K562 (cell line): ENCODE data around the gene SECISBP2. TPM values are rescaled to one million over a fixed set of nuclear protein-coding genes. Genes with fewer than 3 reads are reported as not detected.

Source experiments
- ATAC-seq: fragments of 200-7000 bp; cut with Tn5 transposase; 3 replicates; pipeline ENCODE4 v1.9.1; 2020; ENCODE audit warnings: moderate library complexity
- BruUV-seq: library from RNA; stranded (reverse); fragments of 400-500 nt; replicated peaks from 2 replicates; lab custom pipeline; 2021; lab: Mats Ljungman, UMichigan
- CTCF ChIA-PET: fragments of 300-600 bp; formaldehyde crosslinking; extraction: SDS; loops from one replicate; lab custom pipeline; 2021; ENCODE audit warnings: low intra/inter-chr PET ratio; lab: Yijun Ruan, JAX
- POLR2A ChIA-PET: fragments of 300-600, 350-650 bp; sonication (Branson Sonifier 250); formaldehyde crosslinking; extraction: SDS; loops from one replicate; lab custom pipeline; 2021; ENCODE audit warnings: antibody characterized with exemption, inconsistent platforms; lab: Yijun Ruan, JAX
- DNase-seq, 4 experiments: peaks; one replicate each; pipeline versions ENCODE4 v3.0.0 to v3.0.0-alpha.2; 2011 to 2018; ENCODE audit warnings: low spot score in 3 of 4, mixed read lengths in 3 of 4; ENCODE audit errors: extremely low read depth in 1 of 4
- FAIRE-seq: peaks from 2 replicates; lab custom pipeline; 2011; peaks lifted over from hg19 to GRCh38; lab: Jason Lieb, UNC
- H2AFZ ChIP-seq: 2 replicates; pipeline ENCODE4 v1.6.0; 2011; ENCODE audit warnings: low read depth, low read length, control low read depth, inconsistent platforms
- H3K27ac ChIP-seq: fragments of 200-600 bp; 3 replicates; pipeline ENCODE4 v1.8.0; 2011; ENCODE audit warnings: low read depth, mild to moderate bottlenecking, control low read depth, inconsistent platforms, low read length, moderate library complexity, mixed read lengths; ENCODE audit errors: extremely low read depth
- H3K27me3 ChIP-seq, 2 experiments: fragments of 300-600 bp in 1 of 2; 2 replicates in 1 of 2; 3 replicates in 1 of 2; pipeline versions ENCODE4 v1.6.0 to v1.8.0; 2011; ENCODE audit warnings: inconsistent platforms in 2 of 2, low read length in 2 of 2, mild to moderate bottlenecking in 1 of 2, mixed read lengths in 1 of 2, moderate library complexity in 1 of 2; ENCODE audit not compliant: control insufficient read depth in 2 of 2, insufficient read depth in 2 of 2
- H3K36me3 ChIP-seq: fragments of 300-600 bp; 3 replicates; pipeline ENCODE4 v1.8.0; 2011; ENCODE audit warnings: mild to moderate bottlenecking, low read length, inconsistent platforms; ENCODE audit not compliant: control insufficient read depth, insufficient read depth
- H3K4me1 ChIP-seq, 2 experiments: fragments of 200-600 bp in 1 of 2; replicated peaks in 1 of 2; 2 replicates in 1 of 2; 3 replicates in 1 of 2; pipeline versions ENCODE4 v1.5.1 to v1.8.0; 2011; ENCODE audit warnings: inconsistent platforms in 2 of 2, low read length in 2 of 2, mild to moderate bottlenecking in 1 of 2, mixed read lengths in 1 of 2, moderate library complexity in 1 of 2; ENCODE audit not compliant: control insufficient read depth in 2 of 2, insufficient read depth in 2 of 2
- H3K4me2 ChIP-seq: 2 replicates; pipeline ENCODE4 v1.6.1; 2011; ENCODE audit warnings: low read length, control low read depth, inconsistent platforms, mixed read lengths; ENCODE audit not compliant: insufficient read depth
- H3K4me3 ChIP-seq: fragments of 200-600 bp; sonication (generic), shearing (Covaris generic); 2 replicates; pipeline ENCODE4 v1.5.1; 2016; ENCODE audit warnings: control low read depth, inconsistent platforms
- H3K79me2 ChIP-seq: fragments of 200-600 bp; 3 replicates; pipeline ENCODE4 v1.8.0; 2011; ENCODE audit warnings: low read length, inconsistent platforms; ENCODE audit not compliant: control insufficient read depth, insufficient read depth
- H3K9ac ChIP-seq, 2 experiments: 2 replicates each; pipeline versions ENCODE4 v1.6.0 to v1.6.1; 2011; ENCODE audit warnings: low read depth in 2 of 2, low read length in 2 of 2, control low read depth in 1 of 2, inconsistent platforms in 1 of 2, mild to moderate bottlenecking in 1 of 2, mixed read lengths in 1 of 2; ENCODE audit not compliant: insufficient read depth in 1 of 2
- H3K9me1 ChIP-seq: one replicate; pipeline ENCODE4 v1.6.0; 2011; ENCODE audit warnings: inconsistent platforms, mild to moderate bottlenecking, low read length, moderate library complexity; ENCODE audit not compliant: control insufficient read depth, insufficient read depth
- H3K9me3 ChIP-seq: replicated peaks from 2 replicates; pipeline ENCODE4 v1.5.1; 2011; ENCODE audit warnings: low read depth, low read length, inconsistent platforms; ENCODE audit not compliant: control insufficient read depth, insufficient read depth
- H4K20me1 ChIP-seq: replicated peaks from 2 replicates; pipeline ENCODE4 v1.6.1; 2011; ENCODE audit warnings: low read length, inconsistent platforms, mixed read lengths; ENCODE audit not compliant: control insufficient read depth, insufficient read depth
- WGBS: fragments of 100-300 bp; shearing (Covaris generic); methylation state at CpG from one replicate; pipeline ENCODE4 v1.1.6; 2016; ENCODE audit warnings: low coverage, mixed read lengths; ENCODE audit not compliant: insufficient coverage; ENCODE audit errors: missing lambda C conversion rate; 5-methylcytosine and 5-hydroxymethylcytosine counted together
- in situ Hi-C: fragments of 300-500 bp; cut with MboI; formaldehyde crosslinking; loops from 4 replicates; pipeline ENCODE4 v1.15.0; 2018; ENCODE audit warnings: inconsistent platforms, mixed read lengths
- intact Hi-C: fragments of 100-400 bp; cut with micrococcal nuclease; formaldehyde crosslinking; loops from 2 replicates; pipeline ENCODE4 v1.14.2; 2022
- polyA plus RNA-seq, 8 experiments: library from polyadenylated mRNA; depleted of rRNA in 4 of 8; stranded (reverse) in 5 of 8; unstranded in 3 of 8; fragments of >200 nt; fragmentation: Nextera tagmentation in 2 of 8; fragmentation: Illumina TruSeq in 1 of 8; extraction: Ambion mirVana in 2 of 8; extraction: Trizol in 1 of 8; gene quantifications; 2 replicates each; pipeline versions ENCODE4 v1.2.1 to v1.2.3, GENCODE V29; 2011 to 2014; ENCODE audit warnings: inconsistent platforms in 1 of 8, missing spikeins in 1 of 8
- total RNA-seq, 7 experiments: library from RNA; depleted of rRNA in 6 of 7; stranded (reverse); fragments of >200 nt in 6 of 7; fragmentation: Illumina TruSeq in 2 of 7; extraction: Trizol in 2 of 7; gene quantifications; 2 replicates each; pipeline versions ENCODE4 v1.2.1 to v1.2.3, GENCODE V29; 2011 to 2021; ENCODE audit warnings: low replicate concordance in 1 of 7
- TF ChIP-seq, protein P1 (sequence below), 2 experiments: IDR thresholded peaks; 2 replicates each; pipeline ENCODE4 v1.6.1; 2011; ENCODE audit warnings: borderline replicate concordance in 1 of 2, control low read depth in 1 of 2, low read depth in 1 of 2, low read length in 1 of 2, mild to moderate bottlenecking in 1 of 2, mixed read lengths in 1 of 2, moderate library complexity in 1 of 2; ENCODE audit not compliant: insufficient read depth in 1 of 2, insufficient read length in 1 of 2, poor library complexity in 1 of 2, severe bottlenecking in 1 of 2; ENCODE audit errors: extremely low read depth in 1 of 2
- TF ChIP-seq, protein P2 (sequence below): fragments of 450-650 bp; formaldehyde crosslinking; IDR thresholded peaks from 2 replicates; pipeline ENCODE4 v1.4.0; 2022; ENCODE audit warnings: missing genetic modification characterization

The SECISBP2 gene
- total and polyA plus RNA-seq, 9 of the 15 experiments (the other 6 are each of a cell fraction or from before 2014, with no cell fraction given), result 3.2 to 41.6 (median 26.1) TPM

DNA sequence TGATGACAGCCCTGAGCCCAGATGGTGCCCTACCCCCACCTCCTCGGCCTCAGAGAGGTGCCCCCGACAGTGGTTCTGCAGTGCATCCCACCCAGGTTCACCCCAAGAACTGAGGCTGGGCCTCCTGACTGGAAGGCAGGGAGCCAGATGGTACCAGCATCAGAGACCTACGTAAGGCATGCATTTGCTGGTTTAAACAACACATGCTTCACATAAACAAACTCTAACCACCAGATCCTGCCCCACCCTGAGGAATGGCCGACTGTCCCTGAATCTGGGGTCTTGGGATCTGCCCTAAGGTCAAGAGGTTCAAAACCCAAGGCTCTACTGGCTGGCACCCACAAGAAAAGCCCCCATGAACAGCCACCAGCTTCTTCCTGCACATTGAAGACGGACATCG, 73.3 kb downstream of the SECISBP2 start:
- TF ChIP-seq, protein P1, sequence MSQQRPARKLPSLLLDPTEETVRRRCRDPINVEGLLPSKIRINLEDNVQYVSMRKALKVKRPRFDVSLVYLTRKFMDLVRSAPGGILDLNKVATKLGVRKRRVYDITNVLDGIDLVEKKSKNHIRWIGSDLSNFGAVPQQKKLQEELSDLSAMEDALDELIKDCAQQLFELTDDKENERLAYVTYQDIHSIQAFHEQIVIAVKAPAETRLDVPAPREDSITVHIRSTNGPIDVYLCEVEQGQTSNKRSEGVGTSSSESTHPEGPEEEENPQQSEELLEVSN (IDR thresholded peaks at IDR 0.05; ENCODE audit: borderline replicate concordance in 1 of 2, extremely low read depth in 1 of 2, insufficient read depth in 1 of 2, insufficient read length in 1 of 2, low read depth in 1 of 2, low read length in 1 of 2, poor library complexity in 1 of 2, severe bottlenecking in 1 of 2), result no peak
- TF ChIP-seq, protein P2, sequence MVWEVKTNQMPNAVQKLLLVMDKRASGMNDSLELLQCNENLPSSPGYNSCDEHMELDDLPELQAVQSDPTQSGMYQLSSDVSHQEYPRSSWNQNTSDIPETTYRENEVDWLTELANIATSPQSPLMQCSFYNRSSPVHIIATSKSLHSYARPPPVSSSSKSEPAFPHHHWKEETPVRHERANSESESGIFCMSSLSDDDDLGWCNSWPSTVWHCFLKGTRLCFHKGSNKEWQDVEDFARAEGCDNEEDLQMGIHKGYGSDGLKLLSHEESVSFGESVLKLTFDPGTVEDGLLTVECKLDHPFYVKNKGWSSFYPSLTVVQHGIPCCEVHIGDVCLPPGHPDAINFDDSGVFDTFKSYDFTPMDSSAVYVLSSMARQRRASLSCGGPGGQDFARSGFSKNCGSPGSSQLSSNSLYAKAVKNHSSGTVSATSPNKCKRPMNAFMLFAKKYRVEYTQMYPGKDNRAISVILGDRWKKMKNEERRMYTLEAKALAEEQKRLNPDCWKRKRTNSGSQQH (CRISPR knock-in tag), result no peak
- Histone ChIP-seq H3K9me3 (no peaks in the 10 kb centered on the region), H3K27me3 (peaks cover 20 to 81% of the 10 kb centered on the region in 2 experiments), H4K20me1 (no peaks in the 10 kb centered on the region; the same call in 1 of the 2 replicates), H3K27ac (no peak overlapping the region), H3K4me1 (no peaks in the 10 kb centered on the region), H3K79me2 (no peaks in the 10 kb centered on the region), H3K9me1 (no peaks in the 10 kb centered on the region), H3K4me3 (no peak overlapping the region), H2AFZ (no peak overlapping the region), H3K4me2 (no peak overlapping the region), H3K9ac (no peak overlapping the region), H3K36me3 (no peaks in the 10 kb centered on the region)
- BruUV-seq, result no TSS peak
- DNase-seq (no peak), ATAC-seq (no peak), FAIRE-seq (no peak)
- intact Hi-C loops (no loop called here), in situ Hi-C loops (no loop called here)
- 8% methylated on average over 6 of the region's 6 CpGs for WGBS
- ChIA-PET POLR2A (no interaction called here), CTCF (no interaction called here)
